Testis (tissue), 3 donors: Measurements from ENCODE around the gene NCOR1. TPM values are rescaled to one million over a fixed set of nuclear protein-coding genes. Genes with fewer than 3 reads are reported as not detected.

Experiments used
- DNase-seq: peaks from one replicate; pipeline ENCODE4 v3.0.0-alpha.2; 2019
- H3K27ac ChIP-seq, 2 donors: fragments of 200-600 bp; sonication (generic); one replicate each; pipeline ENCODE4 v1.5.1; 2019
- H3K27me3 ChIP-seq: fragments of 200-600 bp; sonication (generic); one replicate; pipeline ENCODE4 v1.5.1; 2019
- H3K36me3 ChIP-seq: fragments of 200-600 bp; sonication (generic); one replicate; pipeline ENCODE4 v1.5.1; 2017; ENCODE audit warnings: low read depth; ENCODE audit errors: missing control alignments
- H3K4me1 ChIP-seq: fragments of 200-600 bp; sonication (generic); one replicate; pipeline ENCODE4 v1.5.1; 2019
- H3K4me3 ChIP-seq, 2 donors: fragments of 200-600 bp; sonication (generic); one replicate each; pipeline ENCODE4 v1.5.1; 2017 to 2019
- H3K9me3 ChIP-seq: fragments of 200-600 bp; sonication (generic); one replicate; pipeline ENCODE4 v1.5.1; 2017
- CTCF ChIP-seq, 3 experiments: fragments of 450-650 bp in 2 of 3; fragments of 200-600 bp in 1 of 3; sonication (generic) in 1 of 3; IDR thresholded peaks; one replicate each; pipeline ENCODE4 v1.5.1; 2016 to 2019; ENCODE audit warnings: antibody characterized with exemption in 3 of 3, mild to moderate bottlenecking in 2 of 3, moderate library complexity in 1 of 3
- POLR2A ChIP-seq: fragments of 450-650 bp; IDR thresholded peaks from one replicate; pipeline ENCODE4 v1.6.1; 2017; ENCODE audit warnings: antibody characterized with exemption, mild to moderate bottlenecking, moderate library complexity
- WGBS, 2 donors: methylation state at CpG; one replicate each; pipeline ENCODE4 v1.1.5; 2018; 5-methylcytosine and 5-hydroxymethylcytosine counted together
- intact Hi-C: fragments of 100-400 bp; cut with DNase I; formaldehyde crosslinking; loops from one replicate; pipeline ENCODE4 v1.15.1; 2023; ENCODE audit warnings: low total_unique reads
- polyA plus RNA-seq: library from polyadenylated mRNA; stranded (reverse); fragments of 350-450 nt; fragmentation: Illumina TruSeq; extraction: RNeasy Lipid Tissue Mini Kit (QIAGEN cat#74804); gene quantifications from one replicate; pipeline ENCODE4 v1.2.3, GENCODE V29; 2014; ENCODE audit warnings: low read depth, low replicate concordance; ENCODE audit not compliant: insufficient read depth
- total RNA-seq, 2 donors: library from RNA; depleted of rRNA; stranded (reverse); fragments of >200 nt; gene quantifications; one replicate each; pipeline ENCODE4 v1.2.3, GENCODE V29; 2016

NCOR1 gene
- total and polyA plus RNA-seq, 3 donors from 2014 or later = 88.6 to 281 (median 270) TPM

- TF ChIP-seq POLR2A = no peak
- Histone ChIP-seq H3K27ac (no peak overlapping the region), H3K36me3 (no peaks in the 10 kb centered on the region), H3K9me3 (no peaks in the 10 kb centered on the region), H3K4me3 (no peak overlapping the region), H3K27me3 (no peaks in the 10 kb centered on the region), H3K4me1 (no peaks in the 10 kb centered on the region)
- no peak for DNase-seq
- 96% methylated on average over 6 of the region's 6 CpGs for WGBS, 2 donors
- intact Hi-C loops = no loop called here
Measured at GRCh38 chr17:16050844-16051243, 164.5 kb downstream of the NCOR1 start.

- H3K36me3 ChIP-seq = no peaks in the 10 kb centered on the region
- no peak overlapping the region for H3K27ac ChIP-seq
- WGBS, 2 donors = 86% methylated on average over 14 of the region's 14 CpGs
- no peak for DNase-seq
- intact Hi-C loops = no loop called here
- H3K4me3 ChIP-seq = no peak overlapping the region
- no peaks in the 10 kb centered on the region for H3K4me1 ChIP-seq
- H3K27me3 ChIP-seq = no peaks in the 10 kb centered on the region
- H3K9me3 ChIP-seq = no peaks in the 10 kb centered on the region
- TF ChIP-seq CTCF (IDR thresholded peaks at IDR 0.05) = no peak
Measured at GRCh38 chr17:16048811-16049449, 166.4 kb downstream of the NCOR1 start.

- intact Hi-C loops = no loop called here
- Histone ChIP-seq H3K9me3 (no peaks in the 10 kb centered on the region), H3K36me3 (no peaks in the 10 kb centered on the region), H3K4me1 (no peaks in the 10 kb centered on the region), H3K27ac (no peak overlapping the region), H3K27me3 (no peaks in the 10 kb centered on the region), H3K4me3 (no peak overlapping the region)
- DNase-seq = no peak
- WGBS, 2 donors = 93% methylated on average over 3 of the region's 3 CpGs
- no peak for TF ChIP-seq CTCF (IDR thresholded peaks at IDR 0.05)
- no peak for TF ChIP-seq POLR2A
Measured at GRCh38 chr17:16046966-16047365, 168.4 kb downstream of the NCOR1 start.

GRCh38 chr17:16044487-16044886 is 170.8 kb downstream of the NCOR1 start:
- TF ChIP-seq POLR2A (no peak), CTCF (IDR thresholded peaks at IDR 0.05) (no peak)
- Histone ChIP-seq H3K36me3 (no peaks in the 10 kb centered on the region), H3K9me3 (no peaks in the 10 kb centered on the region), H3K27ac (no peak overlapping the region), H3K4me3 (no peak overlapping the region), H3K4me1 (no peaks in the 10 kb centered on the region), H3K27me3 (no peaks in the 10 kb centered on the region)
- DNase-seq = no peak
- intact Hi-C loops = no loop called here
- WGBS, 2 donors = 92 to 96% methylated on average over 9 to 10 of the region's 10 CpGs

- intact Hi-C loops = no loop called here
- H3K27ac ChIP-seq = peak overlapping the region in 1 of 2 donors; percentile 57
- no peaks in the 10 kb centered on the region for H3K4me1 ChIP-seq
- TF ChIP-seq POLR2A (no peak), CTCF (IDR thresholded peaks at IDR 0.05) (no peak)
- no peak overlapping the region for H3K4me3 ChIP-seq
- no peaks in the 10 kb centered on the region for H3K36me3 ChIP-seq
- no peaks in the 10 kb centered on the region for H3K27me3 ChIP-seq
- WGBS, 2 donors = 52 to 54% methylated on average over 4 of the region's 4 CpGs
- no peaks in the 10 kb centered on the region for H3K9me3 ChIP-seq
- DNase-seq = peak; percentile 64
Measured at GRCh38 chr17:16040710-16041251, 174.6 kb downstream of the NCOR1 start.
